GM12875 (cell line): ENCODE data around the gene TRIM2.

Source experiments
- H3K4me3 ChIP-seq: one replicate; pipeline ENCODE4 v1.5.1; 2011; ENCODE audit warnings: low read depth, low read length, control low read depth
- TF ChIP-seq, protein P1 (sequence below): IDR thresholded peaks from 2 replicates; pipeline ENCODE4 v1.5.1; 2011; ENCODE audit warnings: low read depth, mild to moderate bottlenecking, control low read depth, inconsistent platforms, low read length, moderate library complexity, borderline replicate concordance; ENCODE audit not compliant: insufficient read depth

Gene TRIM2

DNA sequence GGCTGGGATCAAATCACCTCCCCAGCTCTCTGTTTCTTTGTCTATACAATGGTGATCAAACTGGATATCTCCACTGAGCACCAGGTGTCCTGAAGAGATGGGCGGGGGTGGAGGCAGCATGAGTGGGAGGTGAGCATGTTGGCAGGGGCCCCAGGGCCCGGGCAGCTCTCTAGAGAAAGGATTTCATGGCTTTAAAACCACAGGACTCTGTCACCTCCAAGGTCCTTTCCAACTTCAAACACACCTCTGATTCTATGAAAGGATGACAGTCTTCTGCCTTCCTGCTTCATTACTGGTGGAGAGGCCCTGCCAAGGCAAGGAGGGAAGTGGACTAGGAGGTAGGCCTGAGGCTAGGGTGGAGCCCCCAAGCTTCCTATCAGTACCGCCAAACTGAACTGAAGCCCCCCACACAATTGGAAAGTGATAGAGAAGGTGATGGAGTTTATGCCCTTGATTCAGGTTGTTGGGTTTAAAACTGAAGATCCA is 38.6 kb downstream of the TRIM2 start:
- TF ChIP-seq, protein P1, sequence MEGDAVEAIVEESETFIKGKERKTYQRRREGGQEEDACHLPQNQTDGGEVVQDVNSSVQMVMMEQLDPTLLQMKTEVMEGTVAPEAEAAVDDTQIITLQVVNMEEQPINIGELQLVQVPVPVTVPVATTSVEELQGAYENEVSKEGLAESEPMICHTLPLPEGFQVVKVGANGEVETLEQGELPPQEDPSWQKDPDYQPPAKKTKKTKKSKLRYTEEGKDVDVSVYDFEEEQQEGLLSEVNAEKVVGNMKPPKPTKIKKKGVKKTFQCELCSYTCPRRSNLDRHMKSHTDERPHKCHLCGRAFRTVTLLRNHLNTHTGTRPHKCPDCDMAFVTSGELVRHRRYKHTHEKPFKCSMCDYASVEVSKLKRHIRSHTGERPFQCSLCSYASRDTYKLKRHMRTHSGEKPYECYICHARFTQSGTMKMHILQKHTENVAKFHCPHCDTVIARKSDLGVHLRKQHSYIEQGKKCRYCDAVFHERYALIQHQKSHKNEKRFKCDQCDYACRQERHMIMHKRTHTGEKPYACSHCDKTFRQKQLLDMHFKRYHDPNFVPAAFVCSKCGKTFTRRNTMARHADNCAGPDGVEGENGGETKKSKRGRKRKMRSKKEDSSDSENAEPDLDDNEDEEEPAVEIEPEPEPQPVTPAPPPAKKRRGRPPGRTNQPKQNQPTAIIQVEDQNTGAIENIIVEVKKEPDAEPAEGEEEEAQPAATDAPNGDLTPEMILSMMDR, result no peak
- H3K4me3 ChIP-seq, result no peak overlapping the region

GRCh38 chr4:153243468-153243867 is 39.2 kb downstream of the TRIM2 start:
- TF ChIP-seq, protein P1, result no peak
- no peak overlapping the region for H3K4me3 ChIP-seq

- TF ChIP-seq, protein P1, result no peak
These were observed 40.7 kb downstream of the TRIM2 start for GRCh38 chr4:153244969-153245368.

GRCh38 chr4:153245775-153246174 is 41.5 kb downstream of the TRIM2 start:
- TF ChIP-seq, protein P1, result no peak
- H3K4me3 ChIP-seq, result no peak overlapping the region

More at GRCh38 chr4:153244969-153245368, 40.7 kb downstream of the TRIM2 start:
- H3K4me3 ChIP-seq, result no peak overlapping the region

DNA sequence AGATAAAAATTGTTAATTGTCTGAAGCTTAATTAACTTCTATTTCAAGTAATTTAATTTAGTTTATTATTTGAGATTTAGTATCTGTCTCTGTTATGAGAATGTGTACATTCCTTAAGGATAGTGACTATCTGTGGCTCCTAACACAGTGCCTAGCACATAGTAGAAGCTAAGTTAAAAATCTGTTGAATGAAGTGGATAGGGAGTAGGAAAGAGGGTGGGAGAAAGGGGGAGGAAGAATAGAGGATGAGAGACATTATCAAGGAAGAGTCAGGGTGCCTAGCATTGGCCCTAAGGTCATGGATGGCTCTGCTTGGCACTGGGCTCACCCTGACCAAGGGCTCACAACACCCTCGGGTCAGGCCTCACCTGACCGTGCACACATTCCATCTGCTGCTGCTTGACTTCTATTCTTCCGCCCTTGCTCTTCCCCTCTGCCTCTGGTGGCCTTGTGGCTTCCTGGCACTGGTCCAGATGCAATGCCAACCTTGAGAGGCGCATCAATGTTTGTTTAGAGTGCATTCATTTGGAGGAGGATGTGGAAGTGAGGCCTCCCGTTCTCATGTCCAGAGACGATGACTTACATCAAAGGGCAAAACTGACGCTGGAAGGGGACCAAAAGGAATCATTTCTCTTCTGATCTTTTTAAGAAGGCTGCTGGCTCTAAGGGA is 42.3 kb downstream of the TRIM2 start:
- no peak overlapping the region for H3K4me3 ChIP-seq
- TF ChIP-seq, protein P1, result no peak

GRCh38 chr4:153247116-153247490 is 42.9 kb downstream of the TRIM2 start:
- no peak overlapping the region for H3K4me3 ChIP-seq
- TF ChIP-seq, protein P1, result no peak

DNA sequence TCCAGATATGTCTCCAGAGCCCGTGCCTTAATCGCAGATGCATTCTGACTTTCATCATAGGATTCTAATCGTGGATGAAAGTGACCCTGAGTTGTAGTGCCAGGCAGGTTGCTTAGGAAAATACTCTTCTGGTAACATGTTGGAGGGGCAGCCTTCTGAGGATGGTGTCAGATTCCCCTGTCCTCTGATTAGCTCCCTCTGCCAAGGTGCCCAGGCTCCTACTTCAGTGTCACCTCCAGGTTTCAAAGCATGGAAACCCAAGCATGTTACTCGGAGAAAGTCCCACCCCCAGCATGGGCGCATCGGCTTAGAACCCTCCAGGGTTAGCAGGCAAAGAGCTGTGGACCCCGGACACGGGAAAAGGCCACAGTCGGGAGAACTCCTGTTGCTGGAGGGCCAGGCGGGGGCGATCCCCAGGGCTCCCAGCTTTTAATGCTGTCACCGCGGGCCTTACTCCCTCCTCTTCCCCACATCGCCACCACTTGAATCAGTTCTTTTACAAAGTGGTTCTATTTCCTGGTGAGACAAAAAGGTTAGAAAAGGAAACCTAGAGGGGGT is 44.5 kb downstream of the TRIM2 start:
- peak overlapping the region; percentile 45 for H3K4me3 ChIP-seq
- TF ChIP-seq, protein P1, result no peak
